Stimulated activated CD8-positive, alpha-beta memory T cell treated with anti-CD3 and anti-CD28 coated beads, Interleukin-12 subunit alpha, Interleukin-12 subunit beta, amount 100 ng/mL, for 1 hour (primary cell): ENCODE data around the gene RAB15.

Experiments
- DNase-seq: peaks from one replicate; pipeline ENCODE4 v3.0.0-alpha.2; 2020; ENCODE audit warnings: low read depth

Gene RAB15

GRCh38 chr14:64954491-64955240 is 17.5 kb downstream of the RAB15 start:
- no peak for DNase-seq

GRCh38 chr14:64953661-64954060 is 18.5 kb downstream of the RAB15 start:
- no peak for DNase-seq

- no peak for DNase-seq
These were observed 18.9 kb downstream of the RAB15 start for GRCh38 chr14:64953310-64953654.

- DNase-seq, result no peak
These were observed 19.4 kb downstream of the RAB15 start for GRCh38 chr14:64952598-64953309.

DNA sequence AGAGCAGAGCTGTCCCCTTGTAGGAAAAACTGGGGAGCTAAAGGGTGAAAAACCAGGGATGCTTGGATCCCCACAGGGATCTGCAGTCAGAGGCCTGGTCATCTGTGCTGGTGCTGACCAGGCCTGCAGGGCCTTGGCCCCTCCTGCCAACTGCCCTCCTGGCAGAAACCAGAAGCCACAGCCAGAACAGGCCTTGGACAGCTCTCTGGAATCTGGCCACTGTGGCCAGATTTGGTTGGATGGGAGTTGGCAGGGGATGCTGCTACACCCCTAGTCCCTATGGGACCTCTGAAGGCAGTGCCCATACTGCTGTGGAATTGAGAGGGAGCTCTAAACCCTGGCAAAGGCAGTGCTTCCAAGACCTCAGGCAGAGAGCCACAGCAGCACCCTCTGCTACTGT is 20.4 kb downstream of the RAB15 start:
- no peak for DNase-seq

GRCh38 chr14:64951291-64951690 is 20.8 kb downstream of the RAB15 start:
- no peak for DNase-seq

- no peak for DNase-seq
These were observed 21.2 kb downstream of the RAB15 start for GRCh38 chr14:64950889-64951288.

DNA sequence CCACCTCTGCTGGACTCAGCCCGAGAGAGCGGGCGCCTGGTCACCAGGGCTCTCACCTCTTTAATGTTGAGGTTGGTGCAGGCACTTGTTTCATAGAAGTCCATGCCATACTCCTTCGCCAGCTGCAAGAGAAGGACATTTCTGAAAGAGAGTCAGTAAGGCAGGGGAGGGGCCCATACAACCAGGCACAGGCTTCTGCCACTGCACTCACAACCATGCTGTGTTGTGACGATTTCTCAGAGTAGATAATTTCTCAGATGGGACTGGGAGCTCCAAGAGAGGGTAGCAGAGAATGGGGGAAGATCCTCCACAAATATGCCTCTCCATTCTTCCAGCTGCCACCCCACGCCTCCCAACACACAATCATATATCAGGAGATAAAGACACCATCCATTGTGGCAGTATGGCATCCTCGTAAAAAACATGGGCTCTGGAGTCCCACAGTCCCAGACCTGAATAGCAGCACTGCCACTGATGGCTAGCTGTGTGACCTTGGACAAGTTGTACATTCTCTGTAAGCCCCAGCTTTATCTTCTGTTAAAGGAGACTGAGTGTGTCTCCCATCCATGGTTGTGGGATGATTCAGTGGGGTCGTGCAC is 23.4 kb downstream of the RAB15 start:
- DNase-seq, result no peak

DNA sequence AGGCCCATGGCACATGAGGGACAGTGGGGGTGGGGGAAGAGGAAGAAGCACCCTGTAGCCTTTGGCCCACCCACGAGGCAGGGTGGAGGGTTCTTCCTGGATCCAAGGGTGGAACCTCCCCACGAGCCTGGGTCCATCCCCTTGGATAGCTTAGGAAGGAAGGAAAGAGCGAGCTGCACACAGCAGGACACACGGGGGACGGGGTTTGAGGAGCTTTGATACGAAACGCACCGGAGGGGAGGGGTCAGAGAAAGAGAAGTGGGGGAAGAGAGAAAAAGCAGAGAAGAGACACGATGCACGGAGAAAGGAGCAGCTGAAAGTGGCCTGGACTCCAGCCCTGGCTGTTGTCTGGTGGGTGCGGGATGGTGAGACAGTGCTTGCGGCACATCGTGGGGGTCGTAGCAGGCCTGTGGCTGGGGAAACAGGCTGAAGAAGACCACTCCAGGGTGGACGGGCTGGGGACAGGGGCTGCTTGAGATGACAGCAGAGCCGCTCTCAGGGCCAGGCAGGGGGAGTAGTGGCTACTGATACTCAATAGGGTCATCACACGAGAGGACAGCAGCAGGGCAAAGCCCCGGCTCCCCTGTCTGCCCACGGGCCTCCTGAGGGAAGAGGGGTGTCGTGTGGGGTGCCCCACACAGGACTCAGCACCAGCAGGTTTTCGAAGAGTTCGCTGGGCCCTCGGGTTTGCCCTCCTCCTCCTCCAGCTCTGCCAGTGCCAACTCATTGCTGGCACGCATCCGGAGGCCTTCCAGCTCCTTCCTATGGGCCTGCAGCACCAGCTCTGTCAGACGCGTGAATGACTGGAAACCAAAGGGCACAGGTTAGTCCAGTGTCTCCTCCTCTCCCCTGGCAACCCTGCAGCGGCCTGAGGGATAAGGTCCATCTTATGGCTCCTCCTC is 24.2 kb downstream of the RAB15 start:
- no peak for DNase-seq

DNA sequence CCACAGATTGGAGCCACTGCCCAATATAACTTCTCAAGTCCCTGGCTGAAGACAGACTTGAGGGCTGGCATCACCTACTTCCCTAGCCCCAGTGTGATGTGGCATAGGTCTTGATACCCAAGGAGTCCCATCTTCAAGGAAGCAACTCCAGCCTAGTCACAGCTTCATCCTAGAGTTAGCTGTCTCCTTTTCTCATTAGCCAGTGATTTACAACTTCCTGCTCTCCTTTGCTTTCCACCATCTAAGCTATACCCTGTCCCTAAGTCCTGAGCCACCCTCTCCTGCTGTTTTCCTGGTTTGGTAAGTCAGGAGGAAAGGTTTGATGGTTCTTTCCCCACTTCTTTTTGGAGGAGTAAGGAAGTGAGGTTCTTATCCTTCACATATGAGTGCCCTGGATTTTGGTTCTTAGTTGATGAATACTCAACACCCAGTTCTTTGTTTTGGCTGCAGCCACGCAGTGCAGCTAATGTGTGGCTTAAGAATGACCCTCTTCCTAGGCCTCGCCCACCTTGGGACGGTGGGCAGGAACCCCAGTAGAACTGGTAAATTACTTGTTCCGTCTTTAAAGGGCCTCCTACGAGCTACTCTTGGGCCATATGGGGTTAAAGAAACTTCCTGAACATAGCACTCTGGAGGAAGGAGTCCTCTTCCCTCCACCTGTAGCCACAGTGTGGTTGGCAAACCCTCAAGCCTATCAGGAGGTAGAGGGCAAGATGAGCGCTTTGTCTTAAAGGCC is 25.7 kb downstream of the RAB15 start:
- no peak for DNase-seq

DNA sequence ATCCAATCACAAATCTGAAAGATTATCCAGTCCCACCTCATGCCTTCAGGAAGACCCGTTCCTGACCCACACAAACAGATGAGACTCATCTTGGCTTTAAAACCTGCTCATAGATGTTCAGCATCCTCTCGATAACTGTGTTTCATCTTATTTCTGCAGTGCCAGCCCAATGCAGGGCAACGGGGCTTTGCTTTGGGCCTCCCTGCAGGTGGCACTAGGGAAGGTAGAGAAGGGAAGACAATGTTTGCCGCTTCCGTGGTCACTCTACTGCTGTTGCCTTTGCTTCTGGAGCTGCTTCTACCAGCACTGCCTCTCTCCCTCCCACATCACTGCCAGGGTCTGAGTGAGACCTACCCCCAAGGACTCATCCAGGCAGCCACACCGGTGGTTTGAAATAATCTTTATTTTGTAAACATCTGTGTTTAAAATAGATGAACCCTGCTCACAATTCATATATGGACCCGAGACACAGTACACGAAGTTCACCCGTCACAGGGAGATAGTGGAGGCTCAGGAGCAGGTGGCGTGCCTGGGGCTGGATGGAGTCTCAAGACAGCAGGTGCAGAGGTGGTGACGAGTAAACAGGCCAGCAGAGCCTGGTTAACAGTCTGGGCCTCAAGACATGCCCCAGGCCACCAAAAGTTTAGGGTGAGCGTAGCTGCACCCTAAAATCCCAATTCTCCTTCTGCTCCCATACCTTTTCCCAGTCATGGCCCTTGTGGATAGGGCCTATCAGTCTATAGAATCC is 26.5 kb downstream of the RAB15 start:
- DNase-seq, result no peak

DNA sequence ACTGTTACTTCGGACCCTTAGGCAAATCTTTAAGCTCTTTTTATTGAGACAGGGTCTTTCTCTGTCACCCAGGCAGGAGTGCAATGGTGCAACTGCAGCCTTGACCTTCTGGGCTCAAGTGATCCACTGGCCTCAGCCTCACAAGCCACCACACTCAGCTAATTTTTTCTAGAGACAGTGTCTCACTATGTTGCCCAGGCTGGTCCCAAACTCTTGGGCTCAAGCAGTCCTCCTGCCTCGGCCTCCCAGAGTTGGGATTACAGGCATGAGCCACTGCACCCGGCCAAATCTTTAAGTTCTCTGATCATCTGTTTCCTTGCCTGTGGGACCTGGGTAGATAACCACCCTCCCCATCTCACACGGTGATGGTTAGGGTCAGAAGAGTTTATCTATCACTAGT is 27.3 kb downstream of the RAB15 start:
- DNase-seq, result no peak

DNA sequence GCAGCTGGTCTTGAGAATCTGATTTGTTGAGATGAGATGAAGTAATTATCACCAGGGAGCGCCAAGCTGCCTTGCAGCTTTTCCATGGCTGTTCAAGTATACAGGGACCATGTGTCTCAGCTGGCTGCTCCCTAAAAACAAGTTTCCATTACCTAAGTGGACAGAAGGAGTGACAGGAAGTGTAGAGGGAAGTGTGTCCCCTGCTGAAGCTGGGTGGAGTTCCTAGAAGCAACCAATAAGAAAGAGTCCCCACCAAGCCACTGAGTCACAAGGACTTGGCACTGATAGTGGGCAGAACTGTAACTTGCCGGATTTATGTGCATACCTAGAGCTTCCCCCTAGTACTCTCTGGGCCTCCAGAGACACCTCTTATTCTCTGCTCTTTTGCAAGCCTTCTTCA is 28.1 kb downstream of the RAB15 start:
- no peak for DNase-seq

- DNase-seq, result no peak
These were observed 28.6 kb downstream of the RAB15 start for GRCh38 chr14:64943556-64943955.

GRCh38 chr14:64942531-64943111 is 29.5 kb downstream of the RAB15 start, which contains the start of gene GPX2:
TSS of gene GPX2 (minus strand) at chr14:64942745. CDS start at chr14:64942726, 19 bp downstream.
- no peak for DNase-seq

DNA sequence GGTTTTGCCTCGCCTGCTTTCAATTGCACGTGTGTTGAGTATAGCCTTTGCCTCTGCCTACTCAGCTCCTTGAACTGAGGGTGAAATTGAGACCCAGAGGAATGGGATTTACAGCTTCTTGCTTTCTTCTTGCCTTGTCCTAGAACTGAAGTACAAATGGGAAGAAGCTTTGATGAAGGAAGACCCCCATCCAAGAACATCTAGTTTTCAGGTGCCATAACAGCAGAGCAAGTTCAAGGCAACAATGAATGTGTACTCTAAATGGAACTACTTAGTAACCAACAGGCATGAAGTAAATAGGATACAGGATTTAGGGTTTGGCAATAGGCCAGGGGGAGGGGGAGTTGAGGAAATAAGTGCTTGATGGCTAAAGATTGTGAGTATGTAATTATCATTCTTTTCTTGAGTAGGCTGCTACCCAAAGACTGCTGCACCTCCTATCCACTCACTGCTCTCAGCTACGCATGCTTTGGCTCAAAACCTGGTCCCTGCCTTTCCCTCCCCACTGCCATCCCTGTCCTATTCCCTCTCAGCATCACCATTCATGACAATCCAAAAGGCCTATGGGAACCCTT is 31.7 kb downstream of the RAB15 start:
- DNase-seq, result no peak

GRCh38 chr14:64939817-64940190 is 32.3 kb downstream of the RAB15 start:
- no peak for DNase-seq

- DNase-seq, result no peak
These were observed 32.9 kb downstream of the RAB15 start for GRCh38 chr14:64938972-64939816.

GRCh38 chr14:64937821-64938193 is 34.3 kb downstream of the RAB15 start:
- DNase-seq, result no peak
